GM23338 (cell line): ENCODE measurements around the gene SV2C. TPM values are rescaled to one million over a fixed set of nuclear protein-coding genes. Genes with fewer than 3 reads are reported as not detected.

ENCODE experiments used
- ATAC-seq: fragments of 200-7000 bp; cut with Tn5 transposase; 3 replicates; pipeline ENCODE4 v1.9.1; 2020
- DNase-seq: peaks from one replicate; pipeline ENCODE4 v3.0.0-alpha.2; 2015; ENCODE audit warnings: low spot score
- H2AFZ ChIP-seq: fragments of 200-600 bp; sonication (generic); 2 replicates; pipeline ENCODE4 v1.8.0; 2016; ENCODE audit warnings: antibody characterized with exemption, mild to moderate bottlenecking, moderate library complexity
- H3F3A ChIP-seq: fragments of 200-600 bp; sonication (generic); replicated peaks from 2 replicates; pipeline ENCODE4 v1.8.0; 2017; ENCODE audit warnings: antibody characterized with exemption, mixed run types, low read depth
- H3K27ac ChIP-seq: fragments of 200-600 bp; sonication (generic); 2 replicates; pipeline ENCODE4 v1.6.1; 2016; ENCODE audit warnings: low read depth
- H3K27me3 ChIP-seq: fragments of 200-600 bp; sonication (generic); 2 replicates; pipeline ENCODE4 v1.8.0; 2016; ENCODE audit warnings: mild to moderate bottlenecking, mixed run types, moderate library complexity; ENCODE audit not compliant: insufficient read depth
- H3K36me3 ChIP-seq: fragments of 200-600 bp; sonication (generic); 2 replicates; pipeline ENCODE4 v1.8.0; 2016; ENCODE audit warnings: mild to moderate bottlenecking; ENCODE audit not compliant: insufficient read depth
- H3K4me1 ChIP-seq: fragments of 200-600 bp; sonication (generic); 2 replicates; pipeline ENCODE4 v1.8.0; 2016; ENCODE audit warnings: mild to moderate bottlenecking, moderate library complexity; ENCODE audit not compliant: insufficient read depth
- H3K4me2 ChIP-seq: fragments of 200-600 bp; sonication (generic); 2 replicates; pipeline ENCODE4 v1.7.1; 2017; ENCODE audit warnings: mixed run types
- H3K4me3 ChIP-seq: fragments of 200-600 bp; sonication (generic); 2 replicates; pipeline ENCODE4 v1.6.1; 2016; ENCODE audit warnings: mixed run types
- H3K79me2 ChIP-seq: fragments of 200-600 bp; sonication (generic); replicated peaks from 2 replicates; pipeline ENCODE4 v1.8.0; 2017; ENCODE audit warnings: mild to moderate bottlenecking; ENCODE audit not compliant: insufficient read depth
- H3K9me2 ChIP-seq: fragments of 200-600 bp; sonication (generic); 2 replicates; pipeline ENCODE4 v1.8.0; 2017; ENCODE audit not compliant: insufficient read depth
- H4K20me1 ChIP-seq: fragments of 200-600 bp; sonication (generic); replicated peaks from 2 replicates; pipeline ENCODE4 v1.8.0; 2017; ENCODE audit warnings: mild to moderate bottlenecking; ENCODE audit not compliant: insufficient read depth
- H3K27ac Mint-ChIP-seq: 2 replicates; pipeline ENCODE4 v1.8.0; 2020; ENCODE audit warnings: inconsistent platforms, mild to moderate bottlenecking, moderate library complexity, mixed read lengths
- H3K27me3 Mint-ChIP-seq: 3 replicates; pipeline ENCODE4 v1.8.0; 2022; ENCODE audit warnings: low read depth, mild to moderate bottlenecking, moderate library complexity, mixed read lengths, inconsistent platforms; ENCODE audit not compliant: insufficient read depth, poor library complexity
- H3K36me3 Mint-ChIP-seq: 3 replicates; pipeline ENCODE4 v1.8.0; 2021; ENCODE audit warnings: low read depth, mild to moderate bottlenecking, inconsistent platforms, moderate library complexity, mixed read lengths
- H3K4me1 Mint-ChIP-seq: 3 replicates; pipeline ENCODE4 v1.8.0; 2020; ENCODE audit warnings: mild to moderate bottlenecking, inconsistent platforms, mixed read lengths
- H3K4me3 Mint-ChIP-seq: 3 replicates; pipeline ENCODE4 v1.8.0; 2021; ENCODE audit warnings: moderate library complexity, mild to moderate bottlenecking, inconsistent platforms, mixed read lengths
- H3K9me3 Mint-ChIP-seq: 3 replicates; pipeline ENCODE4 v1.8.0; 2020; ENCODE audit warnings: moderate library complexity, mild to moderate bottlenecking, inconsistent platforms, mixed read lengths
- CREB1 ChIP-seq: fragments of 250-450 bp; sonication (Bioruptor Pico); IDR thresholded peaks from 2 replicates; pipeline ENCODE4 v1.5.0; 2020; ENCODE audit warnings: low read depth, mild to moderate bottlenecking, moderate library complexity
- ETS1 ChIP-seq: IDR thresholded peaks from 2 replicates; pipeline ENCODE4 v1.6.1; 2016; ENCODE audit warnings: antibody characterized with exemption
- EZH2 ChIP-seq: fragments of 200-600 bp; sonication (generic); IDR thresholded peaks from one replicate; pipeline ENCODE4 v1.8.0; 2017; ENCODE audit warnings: antibody characterized with exemption, mild to moderate bottlenecking, low read depth; ENCODE audit not compliant: unreplicated experiment
- EZH2phosphoT487 ChIP-seq: fragments of 200-600 bp; sonication (generic); IDR thresholded peaks from one replicate; pipeline ENCODE4 v1.8.1; 2018; ENCODE audit warnings: antibody characterized with exemption; ENCODE audit not compliant: unreplicated experiment
- JUNB ChIP-seq: IDR thresholded peaks from one replicate; pipeline ENCODE4 v1.6.1; 2016; ENCODE audit warnings: antibody characterized with exemption; ENCODE audit not compliant: unreplicated experiment
- NANOG ChIP-seq: IDR thresholded peaks from 2 replicates; pipeline ENCODE4 v1.6.1; 2016; ENCODE audit warnings: antibody characterized with exemption, borderline replicate concordance
- STAT1 ChIP-seq: IDR thresholded peaks from one replicate; pipeline ENCODE4 v1.6.1; 2016; ENCODE audit warnings: antibody characterized with exemption; ENCODE audit not compliant: unreplicated experiment
- ZNF114 ChIP-seq: fragments of 250-450 bp; sonication (Bioruptor Pico); IDR thresholded peaks from 2 replicates; pipeline ENCODE4 v1.5.0; 2020; ENCODE audit warnings: mild to moderate bottlenecking, moderate library complexity
- ZNF331 ChIP-seq: fragments of 250-450 bp; sonication (Bioruptor Pico); IDR thresholded peaks from 2 replicates; pipeline ENCODE4 v1.5.0; 2020; ENCODE audit warnings: low read depth, mild to moderate bottlenecking, moderate library complexity
- ZNF462 ChIP-seq: fragments of 250-450 bp; sonication (Bioruptor Pico); IDR thresholded peaks from 2 replicates; pipeline ENCODE4 v1.5.0; 2020; ENCODE audit warnings: mild to moderate bottlenecking, moderate library complexity
- polyA plus RNA-seq: library from polyadenylated mRNA; unstranded; fragments of >200 nt; fragmentation: Nextera tagmentation; extraction: Ambion mirVana; gene quantifications from 2 replicates; pipeline ENCODE4 v1.2.1, GENCODE V29; 2016
- total RNA-seq: library from RNA; depleted of rRNA; stranded (reverse); fragments of >200 nt; shearing (Covaris generic); gene quantifications from 2 replicates; pipeline ENCODE4 v1.2.3, GENCODE V29; 2014
- TF ChIP-seq, protein P1 (sequence below): IDR thresholded peaks from one replicate; pipeline ENCODE4 v1.6.1; 2018; ENCODE audit warnings: antibody characterized with exemption; ENCODE audit not compliant: unreplicated experiment
- TF ChIP-seq, protein P2 (sequence below), 2 experiments: fragments of 200-600 bp in 1 of 2; sonication (generic) in 1 of 2; conservative IDR thresholded peaks; 2 replicates each; pipeline versions ENCODE4 v1.5.1 to v1.6.1; 2016 to 2017; ENCODE audit warnings: antibody characterized with exemption in 2 of 2, low read depth in 2 of 2, mild to moderate bottlenecking in 2 of 2, moderate library complexity in 1 of 2

Gene SV2C
- total and polyA plus RNA-seq, 2 experiments from 2014 or later: 0.05 to 0.07 TPM

- TF ChIP-seq ETS1 (no peak), EZH2phosphoT487 (no peak), EZH2 (no peak), ZNF114 (no peak), NANOG (no peak), JUNB (no peak), ZNF331 (CRISPR knock-in tag) (no peak)
Measured at GRCh38 chr5:76221311-76221710, 138.1 kb downstream of the SV2C start (continued).

DNA sequence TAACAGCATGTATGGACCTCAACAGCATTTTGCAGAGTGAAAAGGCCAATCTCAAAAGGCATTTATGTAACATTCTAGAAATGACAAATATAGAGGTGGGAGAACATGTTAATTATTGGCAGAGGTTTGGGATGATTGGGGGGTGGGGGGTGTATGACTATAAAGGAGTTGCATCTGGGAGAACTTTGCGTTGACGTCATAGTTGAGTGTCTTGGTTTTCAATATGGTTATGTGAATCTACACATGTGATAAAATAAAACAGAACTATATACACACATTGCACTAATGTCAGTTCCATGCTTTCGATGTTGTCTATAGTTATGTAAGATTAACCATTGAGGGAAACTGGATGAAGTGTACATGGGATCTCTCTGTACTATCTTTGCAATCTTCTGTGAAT lies 139.1 kb downstream of the SV2C start:
- Histone ChIP-seq H3F3A (no peaks in the 10 kb centered on the region), H4K20me1 (no peaks in the 10 kb centered on the region), H3K4me1 (no peaks in the 10 kb centered on the region), H3K36me3 (no peaks in the 10 kb centered on the region), H3K79me2 (no peaks in the 10 kb centered on the region), H3K4me2 (no peak overlapping the region), H3K4me3 (no peak overlapping the region), H3K27ac (no peak overlapping the region), H3K9me2 (no peaks in the 10 kb centered on the region), H3K27me3 (no peaks in the 10 kb centered on the region), H2AFZ (no peak overlapping the region)
- H3K4me3 Mint-ChIP-seq: no peak overlapping the region
- no peak overlapping the region for H3K27ac Mint-ChIP-seq
- no peak for ATAC-seq
- H3K4me1 Mint-ChIP-seq: peaks cover 3% of the 10 kb centered on the region; the same call in 2 of the 3 replicates
- no peaks in the 10 kb centered on the region for H3K9me3 Mint-ChIP-seq
- H3K27me3 Mint-ChIP-seq: no peaks in the 10 kb centered on the region
- H3K36me3 Mint-ChIP-seq: no peaks in the 10 kb centered on the region
- no peak for DNase-seq
- no peak for TF ChIP-seq EZH2
- TF ChIP-seq, protein P1, sequence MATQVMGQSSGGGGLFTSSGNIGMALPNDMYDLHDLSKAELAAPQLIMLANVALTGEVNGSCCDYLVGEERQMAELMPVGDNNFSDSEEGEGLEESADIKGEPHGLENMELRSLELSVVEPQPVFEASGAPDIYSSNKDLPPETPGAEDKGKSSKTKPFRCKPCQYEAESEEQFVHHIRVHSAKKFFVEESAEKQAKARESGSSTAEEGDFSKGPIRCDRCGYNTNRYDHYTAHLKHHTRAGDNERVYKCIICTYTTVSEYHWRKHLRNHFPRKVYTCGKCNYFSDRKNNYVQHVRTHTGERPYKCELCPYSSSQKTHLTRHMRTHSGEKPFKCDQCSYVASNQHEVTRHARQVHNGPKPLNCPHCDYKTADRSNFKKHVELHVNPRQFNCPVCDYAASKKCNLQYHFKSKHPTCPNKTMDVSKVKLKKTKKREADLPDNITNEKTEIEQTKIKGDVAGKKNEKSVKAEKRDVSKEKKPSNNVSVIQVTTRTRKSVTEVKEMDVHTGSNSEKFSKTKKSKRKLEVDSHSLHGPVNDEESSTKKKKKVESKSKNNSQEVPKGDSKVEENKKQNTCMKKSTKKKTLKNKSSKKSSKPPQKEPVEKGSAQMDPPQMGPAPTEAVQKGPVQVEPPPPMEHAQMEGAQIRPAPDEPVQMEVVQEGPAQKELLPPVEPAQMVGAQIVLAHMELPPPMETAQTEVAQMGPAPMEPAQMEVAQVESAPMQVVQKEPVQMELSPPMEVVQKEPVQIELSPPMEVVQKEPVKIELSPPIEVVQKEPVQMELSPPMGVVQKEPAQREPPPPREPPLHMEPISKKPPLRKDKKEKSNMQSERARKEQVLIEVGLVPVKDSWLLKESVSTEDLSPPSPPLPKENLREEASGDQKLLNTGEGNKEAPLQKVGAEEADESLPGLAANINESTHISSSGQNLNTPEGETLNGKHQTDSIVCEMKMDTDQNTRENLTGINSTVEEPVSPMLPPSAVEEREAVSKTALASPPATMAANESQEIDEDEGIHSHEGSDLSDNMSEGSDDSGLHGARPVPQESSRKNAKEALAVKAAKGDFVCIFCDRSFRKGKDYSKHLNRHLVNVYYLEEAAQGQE: no peak
- no peak for TF ChIP-seq CREB1 (CRISPR knock-in tag)
- no peak for TF ChIP-seq STAT1
- TF ChIP-seq ZNF462 (CRISPR knock-in tag): no peak
- no peak for TF ChIP-seq ZNF331 (CRISPR knock-in tag)
- TF ChIP-seq, protein P2, sequence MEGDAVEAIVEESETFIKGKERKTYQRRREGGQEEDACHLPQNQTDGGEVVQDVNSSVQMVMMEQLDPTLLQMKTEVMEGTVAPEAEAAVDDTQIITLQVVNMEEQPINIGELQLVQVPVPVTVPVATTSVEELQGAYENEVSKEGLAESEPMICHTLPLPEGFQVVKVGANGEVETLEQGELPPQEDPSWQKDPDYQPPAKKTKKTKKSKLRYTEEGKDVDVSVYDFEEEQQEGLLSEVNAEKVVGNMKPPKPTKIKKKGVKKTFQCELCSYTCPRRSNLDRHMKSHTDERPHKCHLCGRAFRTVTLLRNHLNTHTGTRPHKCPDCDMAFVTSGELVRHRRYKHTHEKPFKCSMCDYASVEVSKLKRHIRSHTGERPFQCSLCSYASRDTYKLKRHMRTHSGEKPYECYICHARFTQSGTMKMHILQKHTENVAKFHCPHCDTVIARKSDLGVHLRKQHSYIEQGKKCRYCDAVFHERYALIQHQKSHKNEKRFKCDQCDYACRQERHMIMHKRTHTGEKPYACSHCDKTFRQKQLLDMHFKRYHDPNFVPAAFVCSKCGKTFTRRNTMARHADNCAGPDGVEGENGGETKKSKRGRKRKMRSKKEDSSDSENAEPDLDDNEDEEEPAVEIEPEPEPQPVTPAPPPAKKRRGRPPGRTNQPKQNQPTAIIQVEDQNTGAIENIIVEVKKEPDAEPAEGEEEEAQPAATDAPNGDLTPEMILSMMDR (conservative IDR thresholded peaks at IDR 0.05; ENCODE audit: low read depth in 2 of 2): no peak
- no peak for TF ChIP-seq ETS1
- TF ChIP-seq EZH2phosphoT487: no peak
